Measurements from ENCODE around the gene R3HDML. TPM values are rescaled to one million over a fixed set of nuclear protein-coding genes. Genes with fewer than 3 reads are reported as not detected.

R3HDML gene
- total RNA-seq, 1 donor from 2014 or later, result not detected

DNA sequence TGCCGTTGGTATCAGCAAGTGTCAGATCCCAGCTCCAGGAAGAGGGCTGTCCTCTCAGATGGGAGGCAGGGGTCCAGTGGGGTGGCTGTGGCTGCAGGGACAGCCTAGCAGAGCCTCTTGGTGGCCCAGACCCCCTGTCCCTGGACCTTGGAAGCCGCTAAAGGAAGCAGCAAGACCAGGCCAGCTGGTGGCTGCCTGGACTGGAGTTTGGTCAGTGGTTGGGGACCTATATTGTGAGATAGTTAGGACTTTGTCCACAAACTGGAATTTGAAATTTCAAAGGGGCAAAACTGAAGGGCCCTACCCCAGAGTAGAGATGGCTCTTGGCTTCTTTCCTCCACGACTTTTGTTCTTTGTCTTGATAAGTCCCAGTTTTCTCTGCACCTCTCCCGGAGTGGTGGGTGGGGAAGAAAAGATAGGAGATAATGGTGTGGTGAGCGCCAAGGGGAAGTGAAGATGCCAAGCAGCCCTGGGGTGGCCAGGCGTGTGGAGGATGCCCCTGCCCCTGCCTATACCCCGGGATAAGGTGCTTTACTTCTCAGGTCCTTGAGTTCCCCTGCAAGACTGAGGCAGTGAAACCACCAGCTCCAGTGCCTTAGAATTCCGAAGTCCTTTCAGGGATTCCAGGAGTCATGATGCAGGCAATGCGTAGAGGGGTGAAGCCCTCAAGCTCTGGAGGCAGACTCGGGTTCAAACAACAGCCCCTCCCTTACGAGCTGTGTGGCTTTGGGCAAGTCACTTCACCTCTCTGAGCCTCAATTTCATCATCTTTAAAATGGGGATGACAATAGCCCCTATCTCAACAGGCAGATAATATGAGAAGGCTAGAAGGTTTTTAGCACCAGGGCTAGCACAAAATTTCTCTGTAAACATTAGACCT, 58.9 kb downstream of the R3HDML start:
- no peak for TF ChIP-seq POLR2A (IDR thresholded peaks at IDR 0.05)
- no peak for TF ChIP-seq POLR2AphosphoS5 (IDR thresholded peaks at IDR 0.05; ENCODE audit: insufficient read depth in 1 of 2, low read depth in 1 of 2)
- TF ChIP-seq, protein P1, sequence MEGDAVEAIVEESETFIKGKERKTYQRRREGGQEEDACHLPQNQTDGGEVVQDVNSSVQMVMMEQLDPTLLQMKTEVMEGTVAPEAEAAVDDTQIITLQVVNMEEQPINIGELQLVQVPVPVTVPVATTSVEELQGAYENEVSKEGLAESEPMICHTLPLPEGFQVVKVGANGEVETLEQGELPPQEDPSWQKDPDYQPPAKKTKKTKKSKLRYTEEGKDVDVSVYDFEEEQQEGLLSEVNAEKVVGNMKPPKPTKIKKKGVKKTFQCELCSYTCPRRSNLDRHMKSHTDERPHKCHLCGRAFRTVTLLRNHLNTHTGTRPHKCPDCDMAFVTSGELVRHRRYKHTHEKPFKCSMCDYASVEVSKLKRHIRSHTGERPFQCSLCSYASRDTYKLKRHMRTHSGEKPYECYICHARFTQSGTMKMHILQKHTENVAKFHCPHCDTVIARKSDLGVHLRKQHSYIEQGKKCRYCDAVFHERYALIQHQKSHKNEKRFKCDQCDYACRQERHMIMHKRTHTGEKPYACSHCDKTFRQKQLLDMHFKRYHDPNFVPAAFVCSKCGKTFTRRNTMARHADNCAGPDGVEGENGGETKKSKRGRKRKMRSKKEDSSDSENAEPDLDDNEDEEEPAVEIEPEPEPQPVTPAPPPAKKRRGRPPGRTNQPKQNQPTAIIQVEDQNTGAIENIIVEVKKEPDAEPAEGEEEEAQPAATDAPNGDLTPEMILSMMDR (IDR thresholded peaks at IDR 0.05), result no peak
- H3K27me3 ChIP-seq, result no peaks in the 10 kb centered on the region
- H3K9me3 ChIP-seq, result no peaks in the 10 kb centered on the region
- H3K4me3 ChIP-seq, result no peak overlapping the region
- H3K27ac ChIP-seq, result no peak overlapping the region
- no peaks in the 10 kb centered on the region for H3K36me3 ChIP-seq
- intact Hi-C loops (cut with DNase I), result no loop called here
- H3K4me1 ChIP-seq, result no peaks in the 10 kb centered on the region
- no peak for DNase-seq (ENCODE audit: extremely low spot score in 2 of 2)

GRCh38 chr20:44396369-44397130, 59.7 kb downstream of the R3HDML start:
- no peak overlapping the region for H3K4me3 ChIP-seq
- intact Hi-C loops (cut with DNase I), result no loop called here
- TF ChIP-seq POLR2A (IDR thresholded peaks at IDR 0.05) (no peak), POLR2AphosphoS5 (IDR thresholded peaks at IDR 0.05; ENCODE audit: insufficient read depth in 1 of 2, low read depth in 1 of 2) (no peak)
- TF ChIP-seq, protein P1 (IDR thresholded peaks at IDR 0.05), result no peak
- H3K27me3 ChIP-seq, result no peaks in the 10 kb centered on the region
- H3K27ac ChIP-seq, result no peak overlapping the region
- no peak for DNase-seq (ENCODE audit: extremely low spot score in 2 of 2)
- H3K4me1 ChIP-seq, result no peaks in the 10 kb centered on the region
- no peaks in the 10 kb centered on the region for H3K9me3 ChIP-seq
- H3K36me3 ChIP-seq, result no peaks in the 10 kb centered on the region

GRCh38 chr20:44398335-44398734, 61.5 kb downstream of the R3HDML start:
- DNase-seq (ENCODE audit: extremely low spot score in 2 of 2), result no peak
- Histone ChIP-seq H3K27ac (no peak overlapping the region), H3K27me3 (no peaks in the 10 kb centered on the region), H3K9me3 (no peaks in the 10 kb centered on the region), H3K4me1 (no peaks in the 10 kb centered on the region), H3K4me3 (no peak overlapping the region), H3K36me3 (no peaks in the 10 kb centered on the region)
- intact Hi-C loops (cut with DNase I), result no loop called here
- TF ChIP-seq, protein P1 (IDR thresholded peaks at IDR 0.05), result no peak
- TF ChIP-seq POLR2AphosphoS5 (IDR thresholded peaks at IDR 0.05; ENCODE audit: insufficient read depth in 1 of 2, low read depth in 1 of 2) (no peak), POLR2A (IDR thresholded peaks at IDR 0.05) (no peak)

DNA sequence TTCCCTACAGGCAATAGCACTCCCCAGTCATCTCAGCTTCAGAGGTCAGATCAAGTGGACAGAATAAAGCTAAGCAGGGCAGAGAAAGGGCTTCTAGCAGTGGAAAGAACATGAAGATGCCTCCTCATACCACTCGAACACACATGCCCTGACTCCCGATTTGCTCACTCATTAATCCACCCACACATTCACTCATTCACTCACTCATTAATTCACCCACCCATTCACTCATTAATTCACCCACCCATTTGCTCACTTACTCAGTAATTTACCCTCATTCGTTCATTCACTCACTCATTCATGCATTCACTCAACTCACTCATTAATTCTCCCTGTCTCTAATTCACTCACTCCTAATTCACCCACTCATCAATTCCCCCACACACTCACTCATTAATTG, 62.6 kb downstream of the R3HDML start:
- intact Hi-C loops (cut with DNase I), result no loop called here
- no peak for DNase-seq (ENCODE audit: extremely low spot score in 2 of 2)
- H3K4me3 ChIP-seq, result no peak overlapping the region
- H3K9me3 ChIP-seq, result no peaks in the 10 kb centered on the region
- no peaks in the 10 kb centered on the region for H3K4me1 ChIP-seq
- no peak overlapping the region for H3K27ac ChIP-seq
- no peaks in the 10 kb centered on the region for H3K27me3 ChIP-seq
- TF ChIP-seq, protein P1 (IDR thresholded peaks at IDR 0.05), result no peak
- no peaks in the 10 kb centered on the region for H3K36me3 ChIP-seq

- Histone ChIP-seq H3K4me1 (no peaks in the 10 kb centered on the region), H3K27me3 (no peaks in the 10 kb centered on the region), H3K36me3 (no peaks in the 10 kb centered on the region), H3K9me3 (no peaks in the 10 kb centered on the region), H3K27ac (no peak overlapping the region), H3K4me3 (no peak overlapping the region)
- intact Hi-C loops (cut with DNase I), result no loop called here
- TF ChIP-seq, protein P1 (IDR thresholded peaks at IDR 0.05), result no peak
- TF ChIP-seq POLR2A (IDR thresholded peaks at IDR 0.05), result no peak
- no peak for TF ChIP-seq POLR2AphosphoS5 (IDR thresholded peaks at IDR 0.05; ENCODE audit: insufficient read depth in 1 of 2, low read depth in 1 of 2)
- no peak for DNase-seq (ENCODE audit: extremely low spot score in 2 of 2)
Measured at GRCh38 chr20:44400671-44400969, 63.8 kb downstream of the R3HDML start.

Measured in vagina (tissue), 2 donors.